Measurements from ENCODE around the gene KLHL21. TPM values are rescaled to one million over a fixed set of nuclear protein-coding genes. Genes with fewer than 3 reads are reported as not detected.

The KLHL21 gene
- total RNA-seq, 1 donor from 2014 or later, result 8.2 TPM

GRCh38 chr1:6586404-6586816, 16.3 kb downstream of the KLHL21 start:
- no peak for FAIRE-seq
- no peak for DNase-seq (ENCODE audit: low spot score in 2 of 2)

GRCh38 chr1:6585841-6586240, 16.8 kb downstream of the KLHL21 start:
- DNase-seq (ENCODE audit: low spot score in 2 of 2) (no peak), FAIRE-seq (no peak)

- DNase-seq (ENCODE audit: low spot score in 2 of 2) (no peak), FAIRE-seq (no peak)
Observed at GRCh38 chr1:6585081-6585722, 17.5 kb downstream of the KLHL21 start.

GRCh38 chr1:6584126-6585080, 18.3 kb downstream of the KLHL21 start:
- DNase-seq (ENCODE audit: low spot score in 2 of 2) (no peak), FAIRE-seq (no peak)

- FAIRE-seq (no peak), DNase-seq (ENCODE audit: low spot score in 2 of 2) (no peak)
Observed at GRCh38 chr1:6582370-6582769, 20.3 kb downstream of the KLHL21 start.

- DNase-seq (ENCODE audit: low spot score in 2 of 2) (no peak), FAIRE-seq (no peak)
Observed at GRCh38 chr1:6581561-6582305, 20.9 kb downstream of the KLHL21 start.

GRCh38 chr1:6580593-6581409, 21.9 kb downstream of the KLHL21 start:
- FAIRE-seq (no peak), DNase-seq (ENCODE audit: low spot score in 2 of 2) (no peak)

- FAIRE-seq (no peak), DNase-seq (ENCODE audit: low spot score in 2 of 2) (no peak)
Observed at GRCh38 chr1:6580119-6580592, 22.5 kb downstream of the KLHL21 start.

GRCh38 chr1:6579374-6580118, 23.1 kb downstream of the KLHL21 start, which contains the start of gene ZBTB48:
ZBTB48 (plus strand) TSS chr1:6579994; CDS start chr1:6580610, 616 bp downstream.
- DNase-seq (ENCODE audit: low spot score in 2 of 2), result peak; percentile 99 to 100
- peak; percentile 96 for FAIRE-seq

GRCh38 chr1:6578624-6579373, 23.9 kb downstream of the KLHL21 start:
- FAIRE-seq (no peak), DNase-seq (ENCODE audit: low spot score in 2 of 2) (no peak)

GRCh38 chr1:6577831-6578525, 24.7 kb downstream of the KLHL21 start:
- DNase-seq (ENCODE audit: low spot score in 2 of 2) (no peak), FAIRE-seq (no peak)

- DNase-seq (ENCODE audit: low spot score in 2 of 2) (no peak), FAIRE-seq (no peak)
Observed at GRCh38 chr1:6574818-6575217, 27.9 kb downstream of the KLHL21 start.

- FAIRE-seq, result no peak
- no peak for DNase-seq (ENCODE audit: low spot score in 2 of 2)
Observed at GRCh38 chr1:6574025-6574620, 28.5 kb downstream of the KLHL21 start.

- FAIRE-seq, result no peak
- DNase-seq (ENCODE audit: low spot score in 2 of 2), result no peak
Observed at GRCh38 chr1:6572653-6573383, 29.9 kb downstream of the KLHL21 start.

GRCh38 chr1:6570987-6571386, 31.7 kb downstream of the KLHL21 start:
- no peak for FAIRE-seq
- DNase-seq (ENCODE audit: low spot score in 2 of 2), result no peak

GRCh38 chr1:6570100-6570499, 32.6 kb downstream of the KLHL21 start:
- no peak for FAIRE-seq
- DNase-seq (ENCODE audit: low spot score in 2 of 2), result no peak

GRCh38 chr1:6569033-6569432, 33.6 kb downstream of the KLHL21 start:
- DNase-seq (ENCODE audit: low spot score in 2 of 2), result no peak
- FAIRE-seq, result no peak
